K562 (cell line): ENCODE data around the gene EPB41L3. TPM values are rescaled to one million over a fixed set of nuclear protein-coding genes. Genes with fewer than 3 reads are reported as not detected.

ENCODE experiments used
- ATAC-seq: fragments of 200-7000 bp; cut with Tn5 transposase; 3 replicates; pipeline ENCODE4 v1.9.1; 2020; ENCODE audit warnings: moderate library complexity
- BruUV-seq: library from RNA; stranded (reverse); fragments of 400-500 nt; replicated peaks from 2 replicates; lab custom pipeline; 2021; lab: Mats Ljungman, UMichigan
- CTCF ChIA-PET: fragments of 300-600 bp; formaldehyde crosslinking; extraction: SDS; loops from one replicate; lab custom pipeline; 2021; ENCODE audit warnings: low intra/inter-chr PET ratio; lab: Yijun Ruan, JAX
- POLR2A ChIA-PET: fragments of 300-600, 350-650 bp; sonication (Branson Sonifier 250); formaldehyde crosslinking; extraction: SDS; loops from one replicate; lab custom pipeline; 2021; ENCODE audit warnings: antibody characterized with exemption, inconsistent platforms; lab: Yijun Ruan, JAX
- DNase-seq, 4 experiments: peaks; one replicate each; pipeline versions ENCODE4 v3.0.0 to v3.0.0-alpha.2; 2011 to 2018; ENCODE audit warnings: low spot score in 3 of 4, mixed read lengths in 3 of 4; ENCODE audit errors: extremely low read depth in 1 of 4
- FAIRE-seq: peaks from 2 replicates; lab custom pipeline; 2011; peaks lifted over from hg19 to GRCh38; lab: Jason Lieb, UNC
- H2AFZ ChIP-seq: 2 replicates; pipeline ENCODE4 v1.6.0; 2011; ENCODE audit warnings: low read depth, low read length, control low read depth, inconsistent platforms
- H3K27ac ChIP-seq: fragments of 200-600 bp; 3 replicates; pipeline ENCODE4 v1.8.0; 2011; ENCODE audit warnings: low read depth, mild to moderate bottlenecking, control low read depth, inconsistent platforms, low read length, moderate library complexity, mixed read lengths; ENCODE audit errors: extremely low read depth
- H3K27me3 ChIP-seq, 2 experiments: fragments of 300-600 bp in 1 of 2; 2 replicates in 1 of 2; 3 replicates in 1 of 2; pipeline versions ENCODE4 v1.6.0 to v1.8.0; 2011; ENCODE audit warnings: inconsistent platforms in 2 of 2, low read length in 2 of 2, mild to moderate bottlenecking in 1 of 2, mixed read lengths in 1 of 2, moderate library complexity in 1 of 2; ENCODE audit not compliant: control insufficient read depth in 2 of 2, insufficient read depth in 2 of 2
- H3K36me3 ChIP-seq: fragments of 300-600 bp; 3 replicates; pipeline ENCODE4 v1.8.0; 2011; ENCODE audit warnings: mild to moderate bottlenecking, low read length, inconsistent platforms; ENCODE audit not compliant: control insufficient read depth, insufficient read depth
- H3K4me1 ChIP-seq, 2 experiments: fragments of 200-600 bp in 1 of 2; replicated peaks in 1 of 2; 2 replicates in 1 of 2; 3 replicates in 1 of 2; pipeline versions ENCODE4 v1.5.1 to v1.8.0; 2011; ENCODE audit warnings: inconsistent platforms in 2 of 2, low read length in 2 of 2, mild to moderate bottlenecking in 1 of 2, mixed read lengths in 1 of 2, moderate library complexity in 1 of 2; ENCODE audit not compliant: control insufficient read depth in 2 of 2, insufficient read depth in 2 of 2
- H3K4me2 ChIP-seq: 2 replicates; pipeline ENCODE4 v1.6.1; 2011; ENCODE audit warnings: low read length, control low read depth, inconsistent platforms, mixed read lengths; ENCODE audit not compliant: insufficient read depth
- H3K4me3 ChIP-seq: fragments of 200-600 bp; sonication (generic), shearing (Covaris generic); 2 replicates; pipeline ENCODE4 v1.5.1; 2016; ENCODE audit warnings: control low read depth, inconsistent platforms
- H3K79me2 ChIP-seq: fragments of 200-600 bp; 3 replicates; pipeline ENCODE4 v1.8.0; 2011; ENCODE audit warnings: low read length, inconsistent platforms; ENCODE audit not compliant: control insufficient read depth, insufficient read depth
- H3K9ac ChIP-seq, 2 experiments: 2 replicates each; pipeline versions ENCODE4 v1.6.0 to v1.6.1; 2011; ENCODE audit warnings: low read depth in 2 of 2, low read length in 2 of 2, control low read depth in 1 of 2, inconsistent platforms in 1 of 2, mild to moderate bottlenecking in 1 of 2, mixed read lengths in 1 of 2; ENCODE audit not compliant: insufficient read depth in 1 of 2
- H3K9me1 ChIP-seq: one replicate; pipeline ENCODE4 v1.6.0; 2011; ENCODE audit warnings: inconsistent platforms, mild to moderate bottlenecking, low read length, moderate library complexity; ENCODE audit not compliant: control insufficient read depth, insufficient read depth
- H3K9me3 ChIP-seq: replicated peaks from 2 replicates; pipeline ENCODE4 v1.5.1; 2011; ENCODE audit warnings: low read depth, low read length, inconsistent platforms; ENCODE audit not compliant: control insufficient read depth, insufficient read depth
- H4K20me1 ChIP-seq: replicated peaks from 2 replicates; pipeline ENCODE4 v1.6.1; 2011; ENCODE audit warnings: low read length, inconsistent platforms, mixed read lengths; ENCODE audit not compliant: control insufficient read depth, insufficient read depth
- FOS ChIP-seq: IDR thresholded peaks from 3 replicates; pipeline ENCODE4 v1.6.1; 2011; ENCODE audit not compliant: insufficient read length; ENCODE audit errors: extremely low read depth
- JUND ChIP-seq, 2 experiments: IDR thresholded peaks; 2 replicates in 1 of 2; 3 replicates in 1 of 2; pipeline ENCODE4 v1.6.1; 2011; ENCODE audit warnings: borderline replicate concordance in 2 of 2, low read depth in 2 of 2, low read length in 2 of 2, improper control_type of control experiment in 1 of 2, missing biosample characterization in 1 of 2, missing genetic modification characterization in 1 of 2, missing genetic modification reagents in 1 of 2
- KLF1 ChIP-seq: fragments of 450-650 bp; IDR thresholded peaks from 2 replicates; pipeline ENCODE4 v1.6.1; 2016; ENCODE audit warnings: missing genetic modification characterization, missing compliant biosample characterization
- L3MBTL2 ChIP-seq: fragments of 450-650 bp; IDR thresholded peaks from 2 replicates; pipeline ENCODE4 v1.6.1; 2016; ENCODE audit warnings: mild to moderate bottlenecking, moderate library complexity
- MAFG ChIP-seq: fragments of 450-650 bp; conservative IDR thresholded peaks from 2 replicates; pipeline ENCODE4 v1.6.1; 2016; ENCODE audit warnings: missing genetic modification characterization, missing compliant biosample characterization
- MTF1 ChIP-seq: fragments of 250-450 bp; sonication (Bioruptor Pico); IDR thresholded peaks from 2 replicates; pipeline ENCODE4 v1.9.0; 2021; ENCODE audit warnings: moderate library complexity, mild to moderate bottlenecking, inconsistent platforms, borderline replicate concordance
- PURB ChIP-seq: sonication (generic); formaldehyde crosslinking; IDR thresholded peaks from 2 replicates; pipeline ENCODE4 v1.9.0; 2021; ENCODE audit warnings: low read depth, mild to moderate bottlenecking, missing genetic modification reagents
- RBM17 ChIP-seq: fragments of 200-400 bp; formaldehyde crosslinking; IDR thresholded peaks from 2 replicates; pipeline ENCODE4 v1.6.1; 2017; ENCODE audit warnings: low read depth, mild to moderate bottlenecking, low read length, borderline replicate concordance
- STAT5A ChIP-seq: IDR thresholded peaks from 2 replicates; pipeline ENCODE4 v1.6.1; 2012; ENCODE audit warnings: low read length, inconsistent platforms, borderline replicate concordance
- TCF7 ChIP-seq: sonication (generic); IDR thresholded peaks from 2 replicates; pipeline ENCODE4 v1.6.1; 2016; ENCODE audit warnings: antibody characterized with exemption, borderline replicate concordance
- WGBS: fragments of 100-300 bp; shearing (Covaris generic); methylation state at CpG from one replicate; pipeline ENCODE4 v1.1.6; 2016; ENCODE audit warnings: low coverage, mixed read lengths; ENCODE audit not compliant: insufficient coverage; ENCODE audit errors: missing lambda C conversion rate; 5-methylcytosine and 5-hydroxymethylcytosine counted together
- in situ Hi-C: fragments of 300-500 bp; cut with MboI; formaldehyde crosslinking; loops from 4 replicates; pipeline ENCODE4 v1.15.0; 2018; ENCODE audit warnings: inconsistent platforms, mixed read lengths
- intact Hi-C: fragments of 100-400 bp; cut with micrococcal nuclease; formaldehyde crosslinking; loops from 2 replicates; pipeline ENCODE4 v1.14.2; 2022
- polyA plus RNA-seq, 8 experiments: library from polyadenylated mRNA; depleted of rRNA in 4 of 8; stranded (reverse) in 5 of 8; unstranded in 3 of 8; fragments of >200 nt; fragmentation: Nextera tagmentation in 2 of 8; fragmentation: Illumina TruSeq in 1 of 8; extraction: Ambion mirVana in 2 of 8; extraction: Trizol in 1 of 8; gene quantifications; 2 replicates each; pipeline versions ENCODE4 v1.2.1 to v1.2.3, GENCODE V29; 2011 to 2014; ENCODE audit warnings: inconsistent platforms in 1 of 8, missing spikeins in 1 of 8
- total RNA-seq, 7 experiments: library from RNA; depleted of rRNA in 6 of 7; stranded (reverse); fragments of >200 nt in 6 of 7; fragmentation: Illumina TruSeq in 2 of 7; extraction: Trizol in 2 of 7; gene quantifications; 2 replicates each; pipeline versions ENCODE4 v1.2.1 to v1.2.3, GENCODE V29; 2011 to 2021; ENCODE audit warnings: low replicate concordance in 1 of 7
- TF ChIP-seq, protein P1 (sequence below): fragments of 450-650 bp; IDR thresholded peaks from 2 replicates; pipeline ENCODE4 v1.7.0; 2016; ENCODE audit warnings: borderline replicate concordance

Gene EPB41L3
- total and polyA plus RNA-seq, 9 of the 15 experiments (the other 6 are each of a cell fraction or from before 2014, with no cell fraction given) = 0.44 to 0.49 TPM; not detected in 7

DNA sequence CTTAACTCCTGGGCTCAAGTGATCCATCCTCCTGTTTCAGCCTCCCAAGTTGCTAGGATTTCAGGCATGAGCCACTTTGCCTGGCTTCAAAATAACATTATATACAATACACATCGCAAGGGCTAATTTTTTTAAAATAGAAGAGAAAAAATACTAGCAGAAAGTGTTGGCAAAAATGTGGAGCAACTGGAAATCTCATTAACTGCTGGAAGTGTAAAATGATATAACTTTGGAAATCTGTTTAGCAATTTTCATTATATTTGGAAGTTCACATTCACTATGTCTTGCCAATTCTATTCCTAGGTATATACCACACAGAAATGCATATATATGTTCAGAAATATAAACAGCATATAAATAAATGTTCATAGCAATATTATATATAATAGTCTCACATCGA is 193.2 kb downstream of the EPB41L3 start:
- BruUV-seq = no TSS peak
- Histone ChIP-seq H3K4me2 (no peak overlapping the region), H4K20me1 (no peaks in the 10 kb centered on the region), H3K36me3 (no peaks in the 10 kb centered on the region), H2AFZ (no peak overlapping the region), H3K9me1 (no peaks in the 10 kb centered on the region), H3K27ac (no peak overlapping the region), H3K9me3 (no peaks in the 10 kb centered on the region), H3K4me1 (no peaks in the 10 kb centered on the region), H3K79me2 (no peaks in the 10 kb centered on the region), H3K4me3 (no peak overlapping the region), H3K27me3 (no peaks in the 10 kb centered on the region), H3K9ac (no peak overlapping the region)
- in situ Hi-C loops = no loop called here
- ChIA-PET POLR2A (interaction anchor here (0.7 kb wide), 1 partner anchor 598 kb away, joined by 3 read pairs; no protein-coding TSS in a partner anchor), CTCF (no interaction called here)
- FAIRE-seq (no peak), ATAC-seq (no peak), DNase-seq (no peak)
- intact Hi-C loops = no loop called here
- no peak for TF ChIP-seq KLF1
- no peak for TF ChIP-seq L3MBTL2
- no peak for TF ChIP-seq MTF1 (CRISPR knock-in tag)
- TF ChIP-seq MAFG (tag) = no peak
- no peak for TF ChIP-seq STAT5A
- TF ChIP-seq FOS = no peak
- no peak for TF ChIP-seq RBM17
- no peak for TF ChIP-seq JUND (IDR thresholded peaks at IDR 0.05; ENCODE audit: borderline replicate concordance, low read depth, low read length)
- TF ChIP-seq JUND (tag; IDR thresholded peaks at IDR 0.05; ENCODE audit: borderline replicate concordance, low read depth, low read length) = no peak
- TF ChIP-seq, protein P1, sequence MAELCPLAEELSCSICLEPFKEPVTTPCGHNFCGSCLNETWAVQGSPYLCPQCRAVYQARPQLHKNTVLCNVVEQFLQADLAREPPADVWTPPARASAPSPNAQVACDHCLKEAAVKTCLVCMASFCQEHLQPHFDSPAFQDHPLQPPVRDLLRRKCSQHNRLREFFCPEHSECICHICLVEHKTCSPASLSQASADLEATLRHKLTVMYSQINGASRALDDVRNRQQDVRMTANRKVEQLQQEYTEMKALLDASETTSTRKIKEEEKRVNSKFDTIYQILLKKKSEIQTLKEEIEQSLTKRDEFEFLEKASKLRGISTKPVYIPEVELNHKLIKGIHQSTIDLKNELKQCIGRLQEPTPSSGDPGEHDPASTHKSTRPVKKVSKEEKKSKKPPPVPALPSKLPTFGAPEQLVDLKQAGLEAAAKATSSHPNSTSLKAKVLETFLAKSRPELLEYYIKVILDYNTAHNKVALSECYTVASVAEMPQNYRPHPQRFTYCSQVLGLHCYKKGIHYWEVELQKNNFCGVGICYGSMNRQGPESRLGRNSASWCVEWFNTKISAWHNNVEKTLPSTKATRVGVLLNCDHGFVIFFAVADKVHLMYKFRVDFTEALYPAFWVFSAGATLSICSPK = no peak
- no peak for TF ChIP-seq TCF7
- no peak for TF ChIP-seq PURB (CRISPR knock-in tag)
- WGBS = 3% methylated on average over 2 of the region's 2 CpGs

Other genes starting within 250 kb of the EPB41L3 start
- 7.0 and 7.1 TPM in 2 replicates for gene ZBTB14, start 248.3 kb downstream of the EPB41L3 start, total RNA-seq (2014; rRNA removed)
- 9.2 and 9.9 TPM in 2 replicates for gene ZBTB14, start 248.3 kb downstream of the EPB41L3 start, total RNA-seq (2014; rRNA removed; fragmentation: Illumina TruSeq; extraction: Trizol)
- 11.0 and 11.7 TPM in 2 replicates for gene ZBTB14, start 248.3 kb downstream of the EPB41L3 start, total RNA-seq (2015; rRNA removed; fragmentation: Illumina TruSeq; extraction: Trizol)
- 8.5 and 9.0 TPM in 2 replicates for gene ZBTB14, start 248.3 kb downstream of the EPB41L3 start, total RNA-seq (2021)
- gene ZBTB14, start 248.3 kb downstream of the EPB41L3 start, polyA plus RNA-seq (2011; rRNA removed) = 11.1 and 12.6 TPM in 2 replicates
- gene ZBTB14, start 248.3 kb downstream of the EPB41L3 start, polyA plus RNA-seq (2014; fragmentation: Illumina TruSeq; extraction: Trizol) = 7.8 and 9.6 TPM in 2 replicates
- gene ZBTB14, start 248.3 kb downstream of the EPB41L3 start, polyA plus RNA-seq (2014; fragmentation: Nextera tagmentation; extraction: Ambion mirVana) = 1 to 10 TPM; 2.8 to 3.3 TPM
- 6.2 and 7.5 TPM in 2 replicates for gene ZBTB14, start 248.3 kb downstream of the EPB41L3 start, polyA plus RNA-seq (2014; rRNA removed)